Esophagus (tissue), 2 donors: ENCODE data around the gene PRR14. TPM values are rescaled to one million over a fixed set of nuclear protein-coding genes. Genes with fewer than 3 reads are reported as not detected.

Experiments
- H3K27ac ChIP-seq, 2 donors: one replicate each; pipeline ENCODE4 v1.5.1; 2013; ENCODE audit warnings: low read depth in 2 of 2, mild to moderate bottlenecking in 2 of 2, inconsistent platforms in 1 of 2, low read length in 1 of 2, moderate library complexity in 1 of 2
- H3K27me3 ChIP-seq, 2 donors: one replicate each; pipeline ENCODE4 v1.6.1; 2013; ENCODE audit warnings: low read length in 2 of 2, control low read depth in 1 of 2, mild to moderate bottlenecking in 1 of 2; ENCODE audit not compliant: insufficient read depth in 2 of 2, control insufficient read depth in 1 of 2
- H3K36me3 ChIP-seq, 2 donors: one replicate each; pipeline ENCODE4 v1.6.1; 2013; ENCODE audit warnings: low read length in 1 of 2; ENCODE audit not compliant: control insufficient read depth in 2 of 2, insufficient read depth in 2 of 2
- H3K4me1 ChIP-seq, 2 donors: one replicate each; pipeline ENCODE4 v1.6.1; 2013; ENCODE audit warnings: low read length in 1 of 2; ENCODE audit not compliant: control insufficient read depth in 2 of 2, insufficient read depth in 2 of 2
- H3K4me3 ChIP-seq, 2 donors: one replicate each; pipeline ENCODE4 v1.5.1; 2013; ENCODE audit warnings: low read length in 2 of 2, mild to moderate bottlenecking in 2 of 2, low read depth in 1 of 2, moderate library complexity in 1 of 2
- H3K9me3 ChIP-seq, 2 donors: one replicate each; pipeline ENCODE4 v1.6.1; 2013; ENCODE audit warnings: mild to moderate bottlenecking in 2 of 2, low read depth in 1 of 2, low read length in 1 of 2, moderate library complexity in 1 of 2; ENCODE audit not compliant: control insufficient read depth in 2 of 2, insufficient read depth in 1 of 2
- WGBS, 2 donors: extraction: QIAGEN DNeasy Blood & Tissue Kit; methylation state at CpG; one replicate each; pipeline ENCODE4 v1.1.7; 2013; 5-methylcytosine and 5-hydroxymethylcytosine counted together
- polyA plus RNA-seq, 2 donors: library from polyadenylated mRNA; stranded (reverse); fragments of 200-250 nt; gene quantifications; one replicate each; pipeline ENCODE4 v1.2.3, GENCODE V29; 2013
- donor health status: healthy with polysubstance abuse.
- donor health status: Bipolar disorder and iron deficiency.

PRR14 gene
- polyA plus RNA-seq, 2 donors = 26.8 to 51.8 TPM

GRCh38 chr16:30657866-30658730 is 7.3 kb downstream of the PRR14 start, which contains the start of gene FBRS:
TSS of gene FBRS (plus strand) at chr16:30658431. CDS start at chr16:30659519, 1,088 bp downstream.
- 0 to 1% methylated on average over 82 to 86 of the region's 86 CpGs for WGBS, 2 donors
- Histone ChIP-seq H3K4me1 (peaks cover 0 to 13% of the 10 kb centered on the region in 2 donors), H3K27me3 (no peaks in the 10 kb centered on the region), H3K9me3 (no peaks in the 10 kb centered on the region), H3K36me3 (peaks cover 18 to 41% of the 10 kb centered on the region in 2 donors), H3K4me3 (peak within 1 kb of the TSS; percentile 83 to 92), H3K27ac (peak within 1 kb of the TSS; percentile 98 to 100)

GRCh38 chr16:30658731-30659506 is 8.2 kb downstream of the PRR14 start:
- Histone ChIP-seq H3K4me3 (peak overlapping the region; percentile 83 to 92), H3K27ac (peak overlapping the region; percentile 98 to 100), H3K27me3 (no peaks in the 10 kb centered on the region), H3K36me3 (peaks cover 18 to 41% of the 10 kb centered on the region in 2 donors), H3K4me1 (peaks cover 3 to 13% of the 10 kb centered on the region in 2 donors), H3K9me3 (no peaks in the 10 kb centered on the region)
- WGBS, 2 donors = 0% methylated on average over 63 to 64 of the region's 64 CpGs

GRCh38 chr16:30659507-30660423 is 9.0 kb downstream of the PRR14 start:
- Histone ChIP-seq H3K4me3 (peak overlapping the region; percentile 83 to 92), H3K9me3 (no peaks in the 10 kb centered on the region), H3K36me3 (peaks cover 21 to 37% of the 10 kb centered on the region in 2 donors), H3K4me1 (peaks cover 6 to 13% of the 10 kb centered on the region in 2 donors), H3K27me3 (no peaks in the 10 kb centered on the region), H3K27ac (peak overlapping the region; percentile 98 to 100)
- WGBS, 2 donors = 0 to 1% methylated on average over 60 to 84 of the region's 84 CpGs

GRCh38 chr16:30660424-30661261 is 9.9 kb downstream of the PRR14 start:
- Histone ChIP-seq H3K27ac (peak overlapping the region; percentile 98 to 100), H3K36me3 (peaks cover 16 to 37% of the 10 kb centered on the region in 2 donors), H3K9me3 (no peaks in the 10 kb centered on the region), H3K4me3 (peak overlapping the region; percentile 83 to 92), H3K4me1 (peaks cover 6 to 13% of the 10 kb centered on the region in 2 donors), H3K27me3 (no peaks in the 10 kb centered on the region)
- WGBS, 2 donors = 28 to 37% methylated on average over 20 to 21 of the region's 21 CpGs

GRCh38 chr16:30662449-30662848 is 11.7 kb downstream of the PRR14 start:
- no peak overlapping the region for H3K4me3 ChIP-seq

GRCh38 chr16:30663038-30663437 is 12.3 kb downstream of the PRR14 start:
- Histone ChIP-seq H3K4me3 (no peak overlapping the region), H3K36me3 (peaks cover 26 to 55% of the 10 kb centered on the region in 2 donors), H3K27ac (no peak overlapping the region), H3K9me3 (no peaks in the 10 kb centered on the region), H3K27me3 (no peaks in the 10 kb centered on the region), H3K4me1 (peaks cover 6 to 9% of the 10 kb centered on the region in 2 donors)
- 76 to 82% methylated on average over 8 of the region's 8 CpGs for WGBS, 2 donors

More at GRCh38 chr16:30662449-30662848, 11.7 kb downstream of the PRR14 start:
- WGBS, 2 donors = 82 to 90% methylated on average over 17 of the region's 17 CpGs
- H3K9me3 ChIP-seq = no peaks in the 10 kb centered on the region
- no peaks in the 10 kb centered on the region for H3K27me3 ChIP-seq
- peaks cover 6 to 9% of the 10 kb centered on the region in 2 donors for H3K4me1 ChIP-seq
- no peak overlapping the region for H3K27ac ChIP-seq
- H3K36me3 ChIP-seq = peaks cover 24 to 49% of the 10 kb centered on the region in 2 donors

GRCh38 chr16:30663820-30664219 is 13.1 kb downstream of the PRR14 start:
- no peaks in the 10 kb centered on the region for H3K27me3 ChIP-seq
- H3K36me3 ChIP-seq = peaks cover 28 to 63% of the 10 kb centered on the region in 2 donors
- no peaks in the 10 kb centered on the region for H3K9me3 ChIP-seq
- peaks cover 6 to 9% of the 10 kb centered on the region in 2 donors for H3K4me1 ChIP-seq
- 75% methylated on average over 9 of the region's 9 CpGs for WGBS, 2 donors
- H3K27ac ChIP-seq = no peak overlapping the region
- H3K4me3 ChIP-seq = no peak overlapping the region

- Histone ChIP-seq H3K4me1 (peaks cover 9% of the 10 kb centered on the region in 2 donors), H3K36me3 (peaks cover 37 to 70% of the 10 kb centered on the region in 2 donors), H3K27me3 (no peaks in the 10 kb centered on the region), H3K27ac (no peak overlapping the region), H3K9me3 (no peaks in the 10 kb centered on the region), H3K4me3 (no peak overlapping the region)
- WGBS, 2 donors = 89% methylated on average over 14 to 15 of the region's 15 CpGs
Observed at GRCh38 chr16:30664616-30665109, 13.9 kb downstream of the PRR14 start.
